ENCODE measurements around the gene NT5DC1.

DNA sequence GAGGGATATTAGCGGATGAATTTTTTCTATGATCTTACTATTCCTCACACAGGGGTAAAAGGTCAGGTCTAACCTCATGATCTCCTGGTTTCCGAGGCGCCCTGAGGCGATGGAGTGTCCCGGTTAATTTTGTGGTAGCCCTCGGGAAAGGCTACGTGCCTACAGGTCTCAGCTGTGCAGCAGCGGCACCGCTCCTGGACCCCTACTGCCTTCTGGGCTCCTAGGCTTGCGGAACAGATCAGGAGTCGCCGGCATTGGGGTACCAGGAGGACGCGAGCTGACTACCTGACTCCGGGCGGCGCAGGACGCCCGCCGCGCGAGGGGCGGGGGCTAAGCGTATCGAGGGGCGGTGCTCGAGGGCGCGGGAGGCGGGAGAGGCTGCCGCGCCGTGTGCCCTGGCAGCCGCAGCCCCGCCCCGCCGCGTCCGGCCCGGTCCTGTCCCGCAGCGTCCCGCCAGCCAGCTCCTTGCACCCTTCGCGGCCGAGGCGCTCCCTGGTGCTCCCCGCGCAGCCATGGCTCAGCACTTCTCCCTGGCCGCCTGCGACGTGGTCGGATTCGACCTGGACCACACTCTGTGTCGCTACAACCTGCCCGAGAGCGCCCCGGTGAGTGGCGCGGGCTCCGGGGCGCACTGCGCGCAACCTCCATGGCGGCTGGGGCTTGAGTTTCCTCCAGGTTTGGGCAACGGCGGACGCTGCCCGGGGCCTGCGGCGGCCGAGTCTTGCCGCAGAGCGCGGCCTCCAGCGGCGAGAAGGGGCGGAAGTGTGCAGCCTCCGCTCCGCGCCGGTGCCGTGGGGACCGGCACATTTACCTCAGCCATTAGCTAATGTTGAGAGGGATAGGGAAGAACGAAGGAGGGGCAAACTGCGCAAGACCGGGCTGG lies at the start of gene NT5DC1:
- TF ChIP-seq, protein P1, sequence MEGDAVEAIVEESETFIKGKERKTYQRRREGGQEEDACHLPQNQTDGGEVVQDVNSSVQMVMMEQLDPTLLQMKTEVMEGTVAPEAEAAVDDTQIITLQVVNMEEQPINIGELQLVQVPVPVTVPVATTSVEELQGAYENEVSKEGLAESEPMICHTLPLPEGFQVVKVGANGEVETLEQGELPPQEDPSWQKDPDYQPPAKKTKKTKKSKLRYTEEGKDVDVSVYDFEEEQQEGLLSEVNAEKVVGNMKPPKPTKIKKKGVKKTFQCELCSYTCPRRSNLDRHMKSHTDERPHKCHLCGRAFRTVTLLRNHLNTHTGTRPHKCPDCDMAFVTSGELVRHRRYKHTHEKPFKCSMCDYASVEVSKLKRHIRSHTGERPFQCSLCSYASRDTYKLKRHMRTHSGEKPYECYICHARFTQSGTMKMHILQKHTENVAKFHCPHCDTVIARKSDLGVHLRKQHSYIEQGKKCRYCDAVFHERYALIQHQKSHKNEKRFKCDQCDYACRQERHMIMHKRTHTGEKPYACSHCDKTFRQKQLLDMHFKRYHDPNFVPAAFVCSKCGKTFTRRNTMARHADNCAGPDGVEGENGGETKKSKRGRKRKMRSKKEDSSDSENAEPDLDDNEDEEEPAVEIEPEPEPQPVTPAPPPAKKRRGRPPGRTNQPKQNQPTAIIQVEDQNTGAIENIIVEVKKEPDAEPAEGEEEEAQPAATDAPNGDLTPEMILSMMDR (conservative IDR thresholded peaks at IDR 0.05; ENCODE audit: low read depth, low read length) = peak; percentile 47
- TF ChIP-seq EZH2 (IDR thresholded peaks at IDR 0.05; ENCODE audit: borderline replicate concordance, low read depth, low read length, poor library complexity, severe bottlenecking) = no peak
